Activated T-cell treated with anti-CD3 and anti-CD28 coated beads for 24 hours (primary cell): ENCODE measurements around the gene OGFRL1.
"Not testable (repeated sequence)": the region's sequence is repeated elsewhere in the genome, so short reads cannot be mapped to it uniquely, and the experiment has no call there.

Experiments used
- DNase-seq: peaks from one replicate; pipeline ENCODE4 v3.0.0-alpha.2; 2020; ENCODE audit warnings: low read depth

The OGFRL1 gene

GRCh38 chr6:71288228-71289038 lies at the start of gene OGFRL1:
Gene OGFRL1 (plus strand): TSS chr6:71288811. CDS start chr6:71288937, 126 bp downstream.
- peak; percentile 49 for DNase-seq

DNA sequence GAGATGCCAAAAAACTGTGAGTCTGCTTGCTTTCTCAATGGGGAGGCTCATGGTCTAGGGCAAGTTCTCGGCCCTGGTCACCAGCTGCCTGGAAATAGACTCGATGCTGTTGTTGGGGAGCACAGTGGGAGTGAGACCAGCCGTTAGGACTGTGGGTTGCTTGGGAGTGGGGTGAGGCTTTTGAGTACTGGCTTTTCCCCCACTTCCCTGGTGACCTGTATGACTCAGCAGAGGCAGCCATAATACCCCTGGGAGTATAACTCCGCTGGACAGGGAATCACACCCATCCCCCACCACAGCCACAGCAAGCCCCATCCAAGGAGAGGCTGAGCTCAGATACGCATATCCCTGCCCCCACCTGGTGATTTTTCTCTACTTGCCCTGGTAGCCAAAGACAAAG lies 48.9 kb upstream of the OGFRL1 start:
- DNase-seq: no peak

DNA sequence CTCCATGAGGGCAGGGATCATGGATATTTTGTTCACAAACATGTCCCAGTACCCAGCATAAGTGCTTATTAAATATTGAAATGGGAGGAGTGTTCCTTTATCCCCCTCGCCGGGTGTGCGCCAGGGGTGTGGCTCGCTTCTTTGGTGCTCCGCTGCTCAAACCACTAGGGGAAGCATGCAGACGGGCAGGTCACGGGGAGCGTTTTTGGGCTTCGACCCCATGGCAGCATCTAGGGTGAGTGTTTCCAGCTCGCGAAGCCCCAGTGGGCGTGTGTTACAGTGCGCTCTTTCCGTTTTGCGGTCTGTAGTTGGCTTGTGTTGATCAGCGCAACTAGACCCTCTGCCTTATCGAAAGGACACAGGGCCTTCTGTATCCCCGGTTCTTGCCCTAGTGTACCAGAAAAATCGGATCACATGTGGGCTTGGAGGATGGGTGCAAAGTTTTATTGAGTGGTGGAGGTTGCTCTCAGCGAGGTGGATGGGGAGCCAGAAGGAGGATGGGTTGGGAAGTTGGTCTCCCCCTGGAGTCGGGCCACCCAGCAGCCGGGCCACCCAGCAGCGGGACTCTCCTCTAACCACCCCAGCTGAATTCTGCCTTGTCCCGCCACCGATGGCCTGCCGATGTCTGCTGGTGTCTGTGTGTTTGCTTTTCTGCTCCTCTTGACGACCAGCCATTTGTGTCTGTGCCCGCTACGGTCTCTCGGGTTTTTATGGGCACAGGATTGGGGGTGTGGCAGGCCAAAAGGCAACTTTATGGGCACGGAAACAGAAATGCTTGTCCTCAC lies 43.2 kb upstream of the OGFRL1 start:
- no peak for DNase-seq

- no peak for DNase-seq
Observed at GRCh38 chr6:71246596-71246995, 42.0 kb upstream of the OGFRL1 start.

DNA sequence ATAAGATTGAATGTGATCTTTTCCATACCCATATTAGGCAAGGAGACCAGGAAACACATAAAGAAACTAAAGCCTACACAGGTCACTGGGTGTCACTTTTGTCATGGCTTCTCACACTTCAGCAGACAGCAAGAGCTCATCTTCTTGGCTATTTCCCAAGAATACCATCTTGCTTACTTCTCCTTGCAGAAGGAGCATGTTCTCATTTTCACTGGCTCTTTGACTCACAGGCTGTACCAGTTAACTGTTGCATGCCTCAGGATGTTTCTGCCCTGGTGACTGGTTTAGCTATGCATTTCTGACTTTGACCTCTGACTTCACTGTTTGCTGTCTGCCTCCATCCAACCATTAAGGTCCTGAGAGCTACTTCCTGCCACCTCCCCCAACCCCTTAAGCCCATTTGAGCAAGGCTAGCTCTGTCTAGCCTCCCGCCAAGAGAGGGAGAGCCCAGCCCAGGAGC lies 40.3 kb upstream of the OGFRL1 start:
- DNase-seq: no peak

- DNase-seq: no peak
Observed at GRCh38 chr6:71248878-71249544, 39.6 kb upstream of the OGFRL1 start.

DNA sequence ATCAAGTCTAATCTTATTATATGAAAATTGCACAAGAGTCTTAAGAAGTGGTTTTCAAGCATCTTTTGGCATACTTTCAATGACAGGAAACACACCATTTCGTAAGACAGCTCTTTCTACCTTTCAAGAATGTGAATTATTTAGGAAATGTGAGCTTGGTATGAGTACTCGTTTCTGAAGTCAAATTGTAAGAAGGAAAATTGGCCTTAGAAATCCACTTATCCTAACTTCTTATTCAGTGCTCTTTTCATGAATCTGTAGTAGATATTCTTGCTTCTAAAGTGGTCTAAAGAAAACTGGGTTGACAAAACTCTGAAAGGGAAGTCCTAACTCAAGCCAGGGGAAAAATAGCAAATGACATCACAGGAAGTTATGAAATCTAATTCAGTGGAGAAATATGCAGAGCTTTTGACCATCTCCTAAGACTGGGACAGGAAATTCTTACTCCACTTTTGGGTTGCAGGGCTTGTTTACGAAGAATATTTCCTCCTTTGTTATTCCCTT lies 38.5 kb upstream of the OGFRL1 start:
- no peak for DNase-seq

DNA sequence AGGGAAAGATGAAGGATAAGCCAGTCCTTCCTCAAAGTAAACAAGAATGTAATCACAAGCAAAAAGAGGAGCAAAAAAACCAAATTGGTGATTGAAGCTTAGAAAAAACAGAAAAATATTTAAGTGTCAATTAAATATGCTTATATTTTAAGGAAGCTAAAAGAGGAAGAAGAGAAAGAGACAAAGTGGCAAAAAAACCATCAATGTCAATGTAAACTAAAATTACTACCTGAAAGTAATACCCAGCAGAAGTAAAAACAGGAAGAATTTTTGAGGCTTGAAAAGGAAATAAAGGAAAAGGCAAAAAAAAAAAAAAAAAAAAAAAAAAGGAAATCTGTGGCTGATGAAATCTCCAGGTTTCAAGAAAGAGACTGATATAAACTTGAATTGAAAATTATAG lies 36.2 kb upstream of the OGFRL1 start:
- DNase-seq: no peak

GRCh38 chr6:71252960-71253359 lies 35.7 kb upstream of the OGFRL1 start:
- DNase-seq: no peak

DNA sequence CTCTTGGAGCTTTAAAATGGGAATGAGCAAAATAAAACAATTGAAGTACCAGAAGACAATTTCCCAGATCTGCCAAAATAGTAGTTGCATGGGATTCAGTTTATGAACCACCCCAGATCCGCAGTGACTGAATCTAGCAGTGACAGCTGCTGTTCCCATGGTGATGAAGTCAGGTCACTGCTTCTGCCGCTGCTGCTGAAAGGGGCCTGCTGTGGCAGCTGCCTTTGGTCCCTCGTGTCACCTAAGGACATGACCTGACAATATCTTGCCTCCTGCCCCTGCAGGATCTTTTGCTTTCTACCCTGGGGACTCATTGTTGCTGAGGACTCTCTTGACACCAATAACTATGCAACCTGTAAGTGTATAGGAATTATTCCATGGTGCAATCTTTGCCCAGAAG lies 34.3 kb upstream of the OGFRL1 start:
- no peak for DNase-seq

GRCh38 chr6:71258078-71258866 lies 30.3 kb upstream of the OGFRL1 start:
- no peak for DNase-seq

DNA sequence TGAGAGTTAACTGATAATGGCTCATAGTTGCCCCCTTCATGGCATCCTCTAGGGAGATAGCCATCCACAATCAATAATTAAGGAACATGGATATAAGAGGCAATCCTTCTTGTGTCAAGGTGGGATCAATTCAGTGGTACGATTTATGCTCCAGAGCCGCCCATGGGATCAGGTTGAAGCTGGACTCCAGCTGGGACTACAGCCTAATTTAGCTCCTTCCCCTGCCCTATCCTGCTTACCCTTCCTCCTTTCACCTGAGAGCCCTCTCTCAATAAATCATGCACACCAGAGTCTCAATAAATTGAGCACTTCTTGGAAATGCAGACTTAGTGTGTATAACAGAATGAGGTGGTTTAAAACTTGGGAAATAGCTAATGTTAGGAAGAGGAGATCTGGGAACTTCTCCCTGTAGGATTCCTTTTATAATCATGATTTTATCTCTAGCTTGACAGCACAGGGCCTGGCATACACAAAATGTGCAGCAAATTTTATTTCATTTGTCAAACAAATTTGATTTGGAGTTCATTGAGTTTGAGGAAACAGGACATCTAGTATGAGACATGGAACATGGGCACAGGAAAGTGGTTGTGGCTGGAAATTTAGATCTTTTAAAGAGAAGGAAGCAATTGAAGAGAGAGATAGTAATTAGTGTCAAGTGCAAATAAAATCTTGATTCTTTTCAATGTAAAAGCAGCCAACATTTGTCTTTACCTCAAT lies 28.6 kb upstream of the OGFRL1 start:
- DNase-seq: no peak

DNA sequence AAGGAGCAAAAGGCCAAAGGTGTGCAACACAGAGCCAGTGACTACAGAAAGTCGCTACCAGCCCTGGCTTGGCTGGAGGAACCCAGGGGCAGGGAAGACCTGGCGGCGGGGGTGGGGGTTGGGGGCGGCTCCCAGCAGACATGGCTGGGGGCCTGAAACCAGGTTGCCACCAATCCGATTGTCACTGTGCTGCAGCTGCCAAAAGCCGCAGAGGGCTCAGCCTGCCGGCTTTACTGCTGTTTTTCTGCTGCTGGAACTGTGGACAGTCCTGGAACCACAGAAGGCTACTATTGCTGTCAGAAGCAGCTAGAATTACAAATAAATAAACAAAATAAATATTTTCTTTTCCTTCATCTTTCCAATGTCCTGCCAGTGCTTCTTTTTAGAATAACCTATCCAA lies 25.7 kb upstream of the OGFRL1 start:
- DNase-seq: no peak

GRCh38 chr6:71266392-71266791 lies 22.2 kb upstream of the OGFRL1 start:
- not testable (repeated sequence) for DNase-seq

DNA sequence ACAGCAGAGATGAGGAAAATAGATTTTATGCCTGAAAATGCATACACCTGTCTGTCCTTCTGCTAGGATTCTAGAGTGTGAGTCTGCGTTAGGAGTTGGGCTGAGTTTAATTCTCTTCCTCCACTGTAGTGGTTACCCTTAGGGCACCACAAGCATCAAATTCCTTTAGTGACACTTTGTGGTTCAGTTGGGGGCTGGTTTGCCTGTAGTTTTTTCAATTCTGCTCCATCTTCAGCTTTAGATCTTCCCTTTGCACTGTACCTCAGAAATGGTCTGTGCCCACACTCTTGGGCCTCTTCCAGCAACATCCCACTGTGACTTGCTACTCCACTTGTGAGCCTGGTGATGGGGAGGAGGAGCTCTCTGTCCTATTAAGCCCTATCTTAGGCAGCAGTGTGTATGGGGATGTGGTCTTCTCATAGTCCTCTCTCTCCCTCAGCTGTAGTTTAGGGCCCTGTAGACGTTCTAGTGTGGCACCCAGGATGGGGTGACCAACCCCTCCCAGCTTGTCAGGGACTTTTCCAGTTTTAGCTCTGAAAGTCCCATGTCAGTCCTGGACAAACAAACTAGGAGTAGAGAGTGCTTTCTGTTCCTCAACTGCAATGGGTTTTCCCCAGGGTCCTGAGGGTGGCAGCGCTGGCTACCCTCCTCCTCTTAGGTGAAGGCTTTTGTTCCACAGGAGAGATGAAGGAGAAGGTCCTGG lies 19.7 kb upstream of the OGFRL1 start:
- no peak for DNase-seq

DNA sequence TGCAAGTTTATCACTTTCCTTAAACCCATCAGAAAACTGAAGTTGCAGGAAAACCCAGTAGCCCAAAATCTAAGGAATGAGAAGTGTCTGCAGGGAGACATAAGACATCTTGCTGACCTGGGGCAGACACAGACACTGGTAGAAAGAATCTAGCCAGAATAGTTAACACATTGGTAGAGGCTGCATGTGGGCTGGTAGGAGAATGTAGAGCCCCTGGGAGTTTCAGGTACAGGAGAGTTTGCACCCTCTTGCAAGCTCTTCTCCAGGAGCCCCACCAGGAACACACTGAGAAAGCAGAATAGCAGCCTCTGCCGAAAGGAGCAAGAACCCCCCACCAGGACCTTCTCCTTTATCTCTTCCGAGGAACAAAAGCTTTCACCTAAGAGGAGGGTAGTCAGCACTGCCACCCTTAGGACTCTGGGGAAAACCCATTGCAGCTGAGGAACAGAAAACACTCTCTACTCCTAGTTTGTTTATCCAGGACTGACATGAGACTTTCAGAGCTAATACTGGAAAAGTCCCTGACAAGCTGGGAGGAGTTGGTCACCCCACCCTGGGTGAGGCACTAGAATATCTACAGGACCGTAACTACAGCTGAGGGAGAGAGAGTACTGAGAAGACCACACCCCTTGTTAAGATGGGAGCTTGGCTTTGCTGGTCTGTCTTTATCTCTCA lies 10.5 kb upstream of the OGFRL1 start:
- DNase-seq: no peak

DNA sequence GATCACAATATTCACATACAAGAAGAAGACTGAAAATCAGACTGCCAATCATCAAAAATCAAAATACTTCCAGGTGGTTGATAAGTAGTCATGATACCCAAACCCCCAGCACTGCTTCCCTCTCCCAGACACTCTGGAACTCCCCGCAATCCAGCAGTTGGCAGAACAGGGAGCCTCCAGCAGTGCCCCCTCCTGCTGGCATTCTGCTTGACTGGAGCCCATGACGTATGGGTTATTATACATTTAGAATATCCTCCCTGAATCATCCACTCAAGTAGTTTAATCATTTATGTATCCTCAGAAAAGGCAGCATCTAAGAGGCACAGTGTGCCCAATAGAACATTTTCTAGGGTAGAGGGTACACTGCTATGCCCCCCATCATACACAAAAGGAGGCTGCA lies 9.3 kb upstream of the OGFRL1 start:
- no peak for DNase-seq

DNA sequence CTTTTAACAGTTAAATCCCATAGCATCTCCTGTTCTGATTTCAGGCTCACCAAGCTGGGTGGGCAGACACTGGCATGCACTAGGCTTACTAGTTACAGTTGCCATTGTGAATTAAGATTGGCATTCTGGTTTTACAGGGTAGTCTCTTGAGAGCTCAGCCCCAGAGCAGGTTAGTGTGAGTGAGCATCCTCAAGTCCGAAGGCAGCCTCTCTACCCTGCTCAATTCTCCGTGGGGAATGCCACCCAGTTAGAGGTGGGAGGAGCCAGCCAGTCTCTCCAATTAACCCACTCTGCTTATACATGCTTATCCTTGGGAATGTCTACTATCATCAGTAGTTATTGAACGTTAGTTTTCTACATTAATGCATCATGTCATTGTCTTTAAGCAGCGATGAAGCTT lies 8.9 kb upstream of the OGFRL1 start:
- DNase-seq: no peak

DNA sequence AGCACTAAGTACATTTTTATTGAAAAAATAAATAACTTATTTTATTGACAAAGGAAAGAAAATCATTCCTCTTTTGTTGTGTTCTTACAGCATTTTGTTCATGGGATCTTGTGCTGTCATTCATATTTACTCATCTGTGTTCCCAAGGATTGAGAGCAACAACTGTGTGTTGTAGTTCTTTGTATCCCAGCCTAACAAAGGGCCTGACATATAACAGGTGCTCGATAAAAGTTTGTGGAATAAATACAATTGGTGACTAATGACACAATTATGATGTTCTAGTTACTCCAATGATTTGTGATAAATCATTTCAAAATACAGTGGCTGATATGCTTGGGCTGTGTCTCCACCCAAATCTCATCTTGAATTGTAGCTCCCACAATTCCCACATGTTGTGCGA lies 7.9 kb upstream of the OGFRL1 start:
- DNase-seq: no peak

DNA sequence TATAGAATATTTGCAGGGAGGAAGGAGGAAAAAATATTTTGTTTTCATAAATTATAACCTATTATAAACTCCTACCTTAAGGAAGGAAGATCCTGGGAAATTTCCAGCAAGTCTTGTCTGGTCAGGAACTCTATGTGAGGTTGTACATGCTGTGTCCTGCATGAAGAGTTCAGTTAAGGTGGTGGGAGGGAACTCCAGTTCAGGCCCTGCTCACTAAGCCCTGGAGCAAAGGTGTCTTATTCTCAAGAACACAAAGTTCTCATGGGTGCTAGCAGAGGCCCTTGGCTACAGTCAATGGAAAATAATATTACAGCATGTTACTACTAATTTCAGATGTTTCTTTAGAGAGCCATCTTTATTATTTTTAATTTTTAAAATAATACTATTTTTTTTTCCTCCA lies 3.8 kb upstream of the OGFRL1 start:
- no peak for DNase-seq
